BLaER1 treated with 17β-estradiol and CSF1 and Interleukin-3, amounts not matched to agents 10 nM and 100 nM (cell line): ENCODE results near the gene CMPK2.
"Not testable (repeated sequence)": the region's sequence is repeated elsewhere in the genome, so short reads cannot be mapped to it uniquely, and the experiment has no call there.

Experiments
- H3K27ac ChIP-seq, 11 experiments: shearing (Covaris generic); formaldehyde crosslinking; 2 replicates each; pipeline ENCODE4 v1.8.1; 2022
- H3K27me3 ChIP-seq, 11 experiments: shearing (Covaris generic); formaldehyde crosslinking; 2 replicates each; pipeline ENCODE4 v1.8.1; 2022
- H3K36me3 ChIP-seq, 11 experiments: shearing (Covaris generic); formaldehyde crosslinking; 2 replicates each; pipeline ENCODE4 v1.8.1; 2022
- H3K4me1 ChIP-seq, 10 experiments: shearing (Covaris generic); formaldehyde crosslinking; 2 replicates each; pipeline ENCODE4 v1.8.1; 2022
- H3K4me2 ChIP-seq, 11 experiments: shearing (Covaris generic); formaldehyde crosslinking; 2 replicates each; pipeline ENCODE4 v1.8.1; 2022
- H3K4me3 ChIP-seq, 10 experiments: shearing (Covaris generic); formaldehyde crosslinking; 2 replicates each; pipeline ENCODE4 v1.8.1; 2022
- H3K9ac ChIP-seq, 11 experiments: shearing (Covaris generic); formaldehyde crosslinking; 2 replicates each; pipeline ENCODE4 v1.8.1; 2022
- H3K9me3 ChIP-seq, 11 experiments: shearing (Covaris generic); formaldehyde crosslinking; replicated peaks in 1 of 11; 2 replicates each; pipeline ENCODE4 v1.8.1; 2022
- H4K20me1 ChIP-seq, 11 experiments: shearing (Covaris generic); formaldehyde crosslinking; 2 replicates each; pipeline ENCODE4 v1.8.1; 2022
- Cebpa-rat ChIP-seq, 11 experiments: shearing (Covaris generic); IDR thresholded peaks; 2 replicates each; pipeline ENCODE4 v1.8.1; 2022

Gene CMPK2

DNA sequence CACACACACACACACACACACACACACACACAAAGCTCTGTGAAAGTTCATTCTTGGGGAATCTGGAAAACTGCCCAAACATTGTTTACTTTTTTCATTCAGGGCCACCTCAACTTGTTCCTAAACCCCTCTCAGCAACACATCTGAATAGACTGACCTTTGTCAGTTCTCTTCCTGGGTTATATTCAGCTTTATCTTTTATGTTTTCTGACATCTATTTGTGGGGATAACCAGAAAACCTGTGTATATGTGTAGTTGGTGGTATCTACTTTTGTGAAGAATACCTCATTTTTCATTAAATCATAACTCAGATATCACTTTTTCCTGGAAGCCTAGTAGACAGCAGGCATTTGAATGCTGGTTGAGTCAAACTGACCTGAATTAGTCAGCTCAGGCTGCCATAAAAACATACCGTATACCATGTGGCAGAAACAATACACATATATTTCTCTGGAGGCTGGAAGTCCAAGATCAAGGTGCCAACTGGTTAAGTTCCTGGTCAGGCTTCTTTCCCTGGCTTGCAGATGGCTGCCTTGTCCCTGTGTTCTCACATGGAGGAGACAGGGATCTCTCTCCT, 40.5 kb upstream of the CMPK2 start:
- no peak for TF ChIP-seq Cebpa-rat (IDR thresholded peaks at IDR 0.05)
- H4K20me1 ChIP-seq = no peaks in the 10 kb centered on the region
- no peak overlapping the region for H3K27ac ChIP-seq
- peaks cover 10 to 35% (median 24%) of the 10 kb centered on the region in 11 experiments; a peak in 18 of 22 replicates for H3K9me3 ChIP-seq
- no peak overlapping the region for H3K4me2 ChIP-seq
- no peak overlapping the region for H3K4me3 ChIP-seq
- no peaks in the 10 kb centered on the region for H3K36me3 ChIP-seq
- no peaks in the 10 kb centered on the region for H3K27me3 ChIP-seq
- H3K4me1 ChIP-seq = peaks cover 21 to 28% (median 26%) of the 10 kb centered on the region in 10 experiments
- H3K9ac ChIP-seq = no peak overlapping the region

- Histone ChIP-seq H3K27me3 (no peaks in the 10 kb centered on the region), H3K4me2 (no peak overlapping the region)
Observed at GRCh38 chr2:6905668-6906067, 40.0 kb upstream of the CMPK2 start.

DNA sequence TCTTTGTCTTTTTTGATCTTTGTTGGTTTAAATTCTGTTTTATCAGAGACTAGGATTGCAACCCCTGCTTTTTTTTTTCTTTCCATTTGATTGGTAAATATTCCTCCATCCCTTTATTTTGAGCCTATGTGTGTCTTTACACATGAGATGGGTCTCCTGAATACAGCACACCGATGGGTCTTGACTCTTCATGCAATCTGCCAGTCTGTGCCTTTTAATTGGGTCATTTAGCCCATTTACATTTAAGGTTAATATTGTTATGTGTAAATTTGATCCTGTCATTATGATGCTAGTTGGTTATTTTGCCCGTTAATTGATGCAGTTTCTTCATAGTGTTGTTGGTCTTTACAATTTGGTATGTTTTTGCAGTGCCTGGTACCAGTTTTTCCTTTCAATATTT, 36.9 kb upstream of the CMPK2 start:
- H3K4me3 ChIP-seq, H3K36me3 ChIP-seq, H3K27ac ChIP-seq, H4K20me1 ChIP-seq, H3K9ac ChIP-seq, H3K4me2 ChIP-seq, H3K27me3 ChIP-seq, H3K4me1 ChIP-seq: not testable (repeated sequence)
- H3K9me3 ChIP-seq = peaks cover 10 to 35% (median 25%) of the 10 kb centered on the region in 11 experiments; a peak in 18 of 22 replicates

More at GRCh38 chr2:6905668-6906067, 40.0 kb upstream of the CMPK2 start:
- H3K9me3 ChIP-seq = peaks cover 10 to 35% (median 24%) of the 10 kb centered on the region in 11 experiments; a peak in 18 of 22 replicates
- H3K36me3 ChIP-seq = no peaks in the 10 kb centered on the region
- H3K4me3 ChIP-seq = no peak overlapping the region
- no peak overlapping the region for H3K27ac ChIP-seq
- no peaks in the 10 kb centered on the region for H4K20me1 ChIP-seq
- peaks cover 16 to 22% (median 20%) of the 10 kb centered on the region in 10 experiments for H3K4me1 ChIP-seq
- no peak for TF ChIP-seq Cebpa-rat (IDR thresholded peaks at IDR 0.05)
- H3K9ac ChIP-seq = no peak overlapping the region

DNA sequence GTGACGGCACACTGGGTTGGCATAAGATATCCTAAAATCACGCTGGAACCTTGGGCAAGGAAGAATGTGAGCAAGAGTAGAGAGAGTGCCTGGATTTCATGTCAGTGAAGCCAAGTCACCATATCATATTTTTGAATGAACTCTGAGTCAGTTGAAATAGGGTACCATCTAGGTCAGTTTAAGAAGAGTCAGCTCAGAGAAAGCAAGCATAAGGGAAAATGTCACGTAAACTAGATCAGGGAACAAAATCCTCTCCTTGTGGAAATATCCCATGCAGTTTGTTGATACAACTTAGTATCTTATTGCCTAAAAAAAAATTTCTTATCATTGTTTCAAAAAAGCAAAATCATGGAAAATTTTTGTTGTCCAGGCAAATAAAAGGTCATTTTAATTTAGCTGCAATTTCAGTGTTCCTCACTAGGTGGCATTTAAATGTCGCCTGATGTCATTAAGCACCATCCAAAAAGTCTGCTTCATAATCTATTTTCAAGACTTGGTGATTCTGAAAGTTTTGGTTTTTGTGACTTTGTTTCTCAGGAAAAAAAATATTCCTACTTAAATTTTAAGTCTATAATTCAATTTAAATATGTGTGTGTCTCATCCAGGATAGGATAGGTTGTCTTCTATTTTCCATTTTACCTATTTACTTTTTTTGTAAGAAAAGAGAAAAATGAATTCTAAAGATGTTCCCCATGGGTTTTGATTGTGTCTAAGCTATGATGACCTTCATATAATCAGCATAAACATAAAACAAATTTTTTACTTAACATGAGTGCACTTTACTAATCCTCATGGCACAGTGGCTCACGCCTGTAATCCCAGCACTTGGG, 31.4 kb upstream of the CMPK2 start:
- no peaks in the 10 kb centered on the region for H3K4me1 ChIP-seq
- no peak overlapping the region for H3K4me3 ChIP-seq
- H3K9me3 ChIP-seq = peaks cover 2 to 7% (median 5%) of the 10 kb centered on the region in 11 experiments; a peak in 12 of 22 replicates
- no peak overlapping the region for H3K9ac ChIP-seq
- TF ChIP-seq Cebpa-rat (IDR thresholded peaks at IDR 0.05) = no peak
- no peak overlapping the region for H3K27ac ChIP-seq
- H3K36me3 ChIP-seq = no peaks in the 10 kb centered on the region
- no peaks in the 10 kb centered on the region for H3K27me3 ChIP-seq
- H4K20me1 ChIP-seq = no peaks in the 10 kb centered on the region
- no peak overlapping the region for H3K4me2 ChIP-seq

DNA sequence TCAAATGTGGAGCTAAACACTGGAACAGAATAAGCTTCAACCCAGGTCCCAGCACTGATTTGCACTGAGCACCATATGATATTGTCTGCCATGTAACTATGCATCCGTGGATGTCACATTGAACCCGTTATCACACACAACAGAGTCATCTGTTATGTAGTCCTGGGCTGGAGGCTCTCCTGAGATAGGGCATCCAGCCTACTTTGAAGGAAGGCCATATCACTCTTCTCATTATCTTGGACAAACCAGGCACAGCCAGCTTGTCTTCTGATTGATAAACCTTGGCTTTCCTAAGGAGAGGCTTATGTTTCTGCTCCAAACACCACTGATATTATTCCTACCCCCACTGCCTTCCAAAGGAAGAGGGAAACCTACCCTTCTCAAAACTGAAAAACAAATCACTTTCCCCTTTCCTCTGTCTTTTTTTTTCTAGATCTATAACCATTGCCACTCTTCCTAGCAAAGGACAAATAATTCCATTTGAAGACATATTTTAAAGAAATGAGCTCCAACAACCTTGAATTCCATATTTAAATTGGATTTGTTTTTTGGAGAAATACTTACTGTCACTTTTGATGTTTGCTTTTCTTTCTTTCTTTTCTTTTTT, 28.3 kb upstream of the CMPK2 start:
- H3K36me3 ChIP-seq = no peaks in the 10 kb centered on the region

GRCh38 chr2:6888724-6889123, 23.0 kb upstream of the CMPK2 start:
- no peaks in the 10 kb centered on the region for H3K36me3 ChIP-seq
- H4K20me1 ChIP-seq = no peaks in the 10 kb centered on the region
- no peak overlapping the region for H3K4me2 ChIP-seq
- H3K9ac ChIP-seq = no peak overlapping the region
- H3K27ac ChIP-seq = no peak overlapping the region
- no peaks in the 10 kb centered on the region for H3K27me3 ChIP-seq
- no peak overlapping the region for H3K4me3 ChIP-seq
- no peak for TF ChIP-seq Cebpa-rat (IDR thresholded peaks at IDR 0.05)
- H3K4me1 ChIP-seq = peaks cover 0 to 4% (median 0%) of the 10 kb centered on the region in 10 experiments; a peak in 4 of 20 replicates
- no peaks in the 10 kb centered on the region for H3K9me3 ChIP-seq

More for the DNA sequence above, 28.3 kb upstream of the CMPK2 start:
- Histone ChIP-seq H3K4me2 (no peak overlapping the region), H3K4me3 (no peak overlapping the region), H3K27me3 (no peaks in the 10 kb centered on the region), H4K20me1 (no peaks in the 10 kb centered on the region), H3K9ac (no peak overlapping the region), H3K9me3 (no peaks in the 10 kb centered on the region), H3K4me1 (no peaks in the 10 kb centered on the region), H3K27ac (no peak overlapping the region)
- TF ChIP-seq Cebpa-rat (IDR thresholded peaks at IDR 0.05) = no peak

GRCh38 chr2:6887751-6888192, 22.1 kb upstream of the CMPK2 start:
- H3K4me1 ChIP-seq = peaks cover 0 to 13% (median 0%) of the 10 kb centered on the region in 10 experiments; a peak in 4 of 20 replicates
- H3K27me3 ChIP-seq = no peaks in the 10 kb centered on the region
- TF ChIP-seq Cebpa-rat (IDR thresholded peaks at IDR 0.05) = no peak
- no peak overlapping the region for H3K9ac ChIP-seq
- no peaks in the 10 kb centered on the region for H4K20me1 ChIP-seq
- no peak overlapping the region for H3K27ac ChIP-seq
- no peak overlapping the region for H3K4me2 ChIP-seq
- H3K4me3 ChIP-seq = no peak overlapping the region
- no peaks in the 10 kb centered on the region for H3K9me3 ChIP-seq
- no peaks in the 10 kb centered on the region for H3K36me3 ChIP-seq

GRCh38 chr2:6885968-6886367, 20.3 kb upstream of the CMPK2 start:
- Histone ChIP-seq H3K4me3 (no peak overlapping the region), H3K9me3 (no peaks in the 10 kb centered on the region), H3K27ac (no peak overlapping the region), H3K27me3 (no peaks in the 10 kb centered on the region), H4K20me1 (no peaks in the 10 kb centered on the region), H3K36me3 (no peaks in the 10 kb centered on the region), H3K9ac (no peak overlapping the region), H3K4me1 (peaks cover 0 to 13% (median 2%) of the 10 kb centered on the region in 10 experiments; a peak in 9 of 20 replicates), H3K4me2 (no peak overlapping the region)
- TF ChIP-seq Cebpa-rat (IDR thresholded peaks at IDR 0.05) = no peak

GRCh38 chr2:6885551-6885950, 19.8 kb upstream of the CMPK2 start:
- Histone ChIP-seq H3K36me3 (no peaks in the 10 kb centered on the region), H4K20me1 (no peaks in the 10 kb centered on the region), H3K4me1 (peaks cover 0 to 13% (median 4%) of the 10 kb centered on the region in 10 experiments; a peak in 12 of 20 replicates), H3K4me2 (no peak overlapping the region), H3K9ac (no peak overlapping the region), H3K9me3 (no peaks in the 10 kb centered on the region), H3K4me3 (no peak overlapping the region), H3K27me3 (no peaks in the 10 kb centered on the region), H3K27ac (no peak overlapping the region)
- TF ChIP-seq Cebpa-rat (IDR thresholded peaks at IDR 0.05) = no peak
